Measurements from ENCODE around the gene EPOP. TPM values are rescaled to one million over a fixed set of nuclear protein-coding genes. Genes with fewer than 3 reads are reported as not detected.

EPOP gene
- total and polyA plus RNA-seq, 2 of the 13 experiments (the other 11 are each of a cell fraction or from before 2014, with no cell fraction given), result 14.7 to 37.8 TPM

- TF ChIP-seq HNF1A (IDR thresholded peaks at IDR 0.05; ENCODE audit: low read depth), result no peak
- peak; percentile 37; the same call in 1 of the 2 replicates for TF ChIP-seq HNF1A (CRISPR knock-in tag; IDR thresholded peaks at IDR 0.05; ENCODE audit: borderline replicate concordance)
- TF ChIP-seq ZFX (CRISPR knock-in tag; IDR thresholded peaks at IDR 0.05; ENCODE audit: low read depth), result peak; percentile 63
- no peak for TF ChIP-seq ZBTB38 (CRISPR knock-in tag; IDR thresholded peaks at IDR 0.05)
- no peak for TF ChIP-seq ZFP90 (CRISPR knock-in tag; IDR thresholded peaks at IDR 0.05; ENCODE audit: borderline replicate concordance)
- TF ChIP-seq ZNF407 (CRISPR knock-in tag; IDR thresholded peaks at IDR 0.05; ENCODE audit: not compliant biosample characterization), result peak; percentile 19
- peak; percentile 65; the same call in 1 of the 2 replicates for TF ChIP-seq ZNF816 (CRISPR knock-in tag; IDR thresholded peaks at IDR 0.05; ENCODE audit: borderline replicate concordance)
- TF ChIP-seq ZNF501 (CRISPR knock-in tag; IDR thresholded peaks at IDR 0.05), result peak; percentile 16; the same call in 1 of the 2 replicates
- no peak for TF ChIP-seq REST (IDR thresholded peaks at IDR 0.05; ENCODE audit: borderline replicate concordance in 1 of 2, low read depth in 1 of 2, low read length in 2 of 2)
- TF ChIP-seq TRIM22 (IDR thresholded peaks at IDR 0.05), result no peak
These were observed 26.9 kb upstream of the EPOP start (continued) for GRCh38 chr17:38701504-38702165.
